Trophoblast cell (in vitro differentiated cells and primary cell): ENCODE results near the gene NR5A2.

ENCODE experiments used
- DNase-seq, 2 donors: peaks; one replicate each; pipeline ENCODE4 v3.0.0-alpha.2; 2016
- H2AFZ ChIP-seq: 2 replicates; pipeline ENCODE4 v1.6.1; 2013; ENCODE audit warnings: low read length, moderate library complexity, mild to moderate bottlenecking; ENCODE audit not compliant: insufficient read depth, poor library complexity
- H2AK5ac ChIP-seq: 2 replicates; pipeline ENCODE4 v1.6.1; 2013; ENCODE audit warnings: mild to moderate bottlenecking, low read length
- H2BK120ac ChIP-seq: 2 replicates; pipeline ENCODE4 v1.6.1; 2013; ENCODE audit warnings: low read length, mild to moderate bottlenecking, moderate library complexity; ENCODE audit not compliant: insufficient read depth, poor library complexity
- H2BK12ac ChIP-seq: 2 replicates; pipeline ENCODE4 v1.6.1; 2013; ENCODE audit warnings: mild to moderate bottlenecking, low read length, moderate library complexity
- H2BK5ac ChIP-seq: 2 replicates; pipeline ENCODE4 v1.6.1; 2013; ENCODE audit warnings: low read length, low read depth, moderate library complexity, mild to moderate bottlenecking; ENCODE audit not compliant: poor library complexity
- H3K14ac ChIP-seq: 2 replicates; pipeline ENCODE4 v1.6.1; 2013; ENCODE audit warnings: mild to moderate bottlenecking, low read length
- H3K18ac ChIP-seq: 2 replicates; pipeline ENCODE4 v1.6.1; 2013; ENCODE audit warnings: mild to moderate bottlenecking, low read length
- H3K23ac ChIP-seq: 2 replicates; pipeline ENCODE4 v1.6.1; 2013; ENCODE audit warnings: low read length
- H3K27ac ChIP-seq: 2 replicates; pipeline ENCODE4 v1.5.1; 2013; ENCODE audit warnings: low read depth, mild to moderate bottlenecking, inconsistent platforms, low read length, moderate library complexity
- H3K27me3 ChIP-seq: 2 replicates; pipeline ENCODE4 v1.6.1; 2013; ENCODE audit warnings: inconsistent platforms, mild to moderate bottlenecking, low read length, moderate library complexity; ENCODE audit not compliant: insufficient read depth
- H3K36me3 ChIP-seq, 2 experiments: 1 replicate in 1 of 2; 2 replicates in 1 of 2; pipeline ENCODE4 v1.6.1; 2013; ENCODE audit warnings: low read length in 2 of 2, mild to moderate bottlenecking in 2 of 2, moderate library complexity in 1 of 2; ENCODE audit not compliant: insufficient read depth in 2 of 2, control insufficient read depth in 1 of 2
- H3K4ac ChIP-seq: 2 replicates; pipeline ENCODE4 v1.6.1; 2013; ENCODE audit warnings: low read depth, mild to moderate bottlenecking, low read length, moderate library complexity
- H3K4me1 ChIP-seq, 2 experiments: 1 replicate in 1 of 2; 2 replicates in 1 of 2; pipeline ENCODE4 v1.6.1; 2013; ENCODE audit warnings: low read length in 2 of 2, mild to moderate bottlenecking in 2 of 2, moderate library complexity in 1 of 2; ENCODE audit not compliant: insufficient read depth in 2 of 2, control insufficient read depth in 1 of 2
- H3K4me2 ChIP-seq: 2 replicates; pipeline ENCODE4 v1.6.1; 2013; ENCODE audit warnings: inconsistent platforms, mild to moderate bottlenecking, low read length, moderate library complexity
- H3K4me3 ChIP-seq: 2 replicates; pipeline ENCODE4 v1.5.1; 2013; ENCODE audit warnings: mild to moderate bottlenecking, low read depth, low read length, inconsistent platforms
- H3K79me1 ChIP-seq: one replicate; pipeline ENCODE4 v1.6.1; 2013; ENCODE audit warnings: low read length
- H3K79me2 ChIP-seq: 2 replicates; pipeline ENCODE4 v1.6.1; 2013; ENCODE audit warnings: low read length, mild to moderate bottlenecking; ENCODE audit not compliant: control insufficient read depth, insufficient read depth, poor library complexity
- H3K9ac ChIP-seq: 2 replicates; pipeline ENCODE4 v1.6.1; 2013; ENCODE audit warnings: mild to moderate bottlenecking, low read length
- H3K9me3 ChIP-seq: 2 replicates; pipeline ENCODE4 v1.6.1; 2013; ENCODE audit warnings: low read depth, mild to moderate bottlenecking, control low read depth, inconsistent platforms, low read length; ENCODE audit not compliant: insufficient read depth
- H4K12ac ChIP-seq: 2 replicates; pipeline ENCODE4 v1.6.1; 2013; ENCODE audit warnings: low read depth, mild to moderate bottlenecking, low read length, moderate library complexity
- H4K8ac ChIP-seq: 2 replicates; pipeline ENCODE4 v1.6.1; 2013; ENCODE audit warnings: low read depth, mild to moderate bottlenecking, low read length, moderate library complexity
- H4K91ac ChIP-seq: one replicate; pipeline ENCODE4 v1.6.1; 2013; ENCODE audit warnings: low read depth, mild to moderate bottlenecking, low read length, moderate library complexity
- WGBS: extraction: QIAGEN DNeasy Blood & Tissue Kit; methylation state at CpG from one replicate; pipeline ENCODE4 v1.1.7; 2013; ENCODE audit warnings: missing lambda C conversion rate; ENCODE audit not compliant: insufficient read length, insufficient coverage; ENCODE audit errors: extremely low coverage; 5-methylcytosine and 5-hydroxymethylcytosine counted together

The NR5A2 gene

GRCh38 chr1:200205216-200205995, 177.9 kb downstream of the NR5A2 start:
- Histone ChIP-seq H3K79me1 (no peaks in the 10 kb centered on the region), H3K4me1 (no peaks in the 10 kb centered on the region), H3K36me3 (no peaks in the 10 kb centered on the region), H3K14ac (no peak overlapping the region), H3K4me2 (no peak overlapping the region), H3K79me2 (no peaks in the 10 kb centered on the region), H3K4me3 (no peak overlapping the region), H4K91ac (no peak overlapping the region), H4K8ac (no peak overlapping the region), H2BK120ac (no peak overlapping the region), H2BK5ac (no peak overlapping the region), H3K27ac (no peak overlapping the region), H2AK5ac (no peak overlapping the region), H3K27me3 (no peaks in the 10 kb centered on the region), H3K4ac (no peak overlapping the region), H3K18ac (no peak overlapping the region), H3K23ac (no peak overlapping the region), H2AFZ (no peak overlapping the region), H3K9ac (no peak overlapping the region), H2BK12ac (no peak overlapping the region), H4K12ac (no peak overlapping the region), H3K9me3 (peaks cover 2% of the 10 kb centered on the region)
- WGBS: no CpG with 5 or more reads among the region's 5 CpGs
- no peak for DNase-seq

DNA sequence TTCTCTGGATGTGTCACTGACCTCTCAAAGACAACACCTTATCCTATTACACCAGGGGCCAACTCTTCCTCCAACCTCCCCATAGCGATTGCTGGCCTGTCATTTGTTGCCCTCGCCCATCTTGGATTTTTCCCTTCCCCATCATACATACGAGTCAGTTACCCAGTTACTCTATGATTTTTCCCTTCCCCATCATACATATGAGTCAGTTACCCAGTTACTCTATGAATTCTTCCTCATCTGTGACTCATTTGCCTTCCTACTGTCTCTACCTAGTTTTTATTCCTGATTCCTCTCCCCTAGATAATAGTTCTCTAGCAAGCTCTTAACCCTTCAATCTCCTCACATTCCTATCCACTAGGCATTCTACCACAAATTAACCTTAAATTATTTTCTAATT, 178.8 kb downstream of the NR5A2 start:
- Histone ChIP-seq H3K4me2 (no peak overlapping the region), H3K23ac (no peak overlapping the region), H3K18ac (no peak overlapping the region), H2BK5ac (no peak overlapping the region), H2AK5ac (no peak overlapping the region), H3K79me2 (no peaks in the 10 kb centered on the region), H2BK120ac (no peak overlapping the region), H3K4me3 (no peak overlapping the region), H3K27me3 (no peaks in the 10 kb centered on the region), H4K91ac (no peak overlapping the region), H3K4me1 (no peaks in the 10 kb centered on the region), H3K9ac (no peak overlapping the region), H3K36me3 (no peaks in the 10 kb centered on the region), H3K27ac (no peak overlapping the region), H4K12ac (no peak overlapping the region), H3K14ac (no peak overlapping the region), H2BK12ac (no peak overlapping the region), H3K79me1 (no peaks in the 10 kb centered on the region), H3K4ac (no peak overlapping the region), H2AFZ (no peak overlapping the region), H4K8ac (no peak overlapping the region), H3K9me3 (no peaks in the 10 kb centered on the region)
- no peak for DNase-seq
- WGBS: no CpG with 5 or more reads among the region's 3 CpGs

GRCh38 chr1:200206761-200207160, 179.3 kb downstream of the NR5A2 start:
- Histone ChIP-seq H3K36me3 (no peaks in the 10 kb centered on the region), H3K4me1 (no peaks in the 10 kb centered on the region), H2BK12ac (no peak overlapping the region), H3K79me2 (no peaks in the 10 kb centered on the region), H2BK5ac (no peak overlapping the region), H2AFZ (no peak overlapping the region), H3K27ac (no peak overlapping the region), H4K8ac (no peak overlapping the region), H3K9ac (no peak overlapping the region), H4K12ac (no peak overlapping the region), H2AK5ac (no peak overlapping the region), H3K9me3 (no peaks in the 10 kb centered on the region), H3K4me3 (no peak overlapping the region), H3K27me3 (no peaks in the 10 kb centered on the region), H4K91ac (no peak overlapping the region), H3K18ac (no peak overlapping the region), H3K14ac (no peak overlapping the region), H2BK120ac (no peak overlapping the region), H3K4ac (no peak overlapping the region), H3K23ac (no peak overlapping the region), H3K4me2 (no peak overlapping the region), H3K79me1 (no peaks in the 10 kb centered on the region)
- no peak for DNase-seq
- no CpG with 5 or more reads among the region's 1 CpG for WGBS

DNA sequence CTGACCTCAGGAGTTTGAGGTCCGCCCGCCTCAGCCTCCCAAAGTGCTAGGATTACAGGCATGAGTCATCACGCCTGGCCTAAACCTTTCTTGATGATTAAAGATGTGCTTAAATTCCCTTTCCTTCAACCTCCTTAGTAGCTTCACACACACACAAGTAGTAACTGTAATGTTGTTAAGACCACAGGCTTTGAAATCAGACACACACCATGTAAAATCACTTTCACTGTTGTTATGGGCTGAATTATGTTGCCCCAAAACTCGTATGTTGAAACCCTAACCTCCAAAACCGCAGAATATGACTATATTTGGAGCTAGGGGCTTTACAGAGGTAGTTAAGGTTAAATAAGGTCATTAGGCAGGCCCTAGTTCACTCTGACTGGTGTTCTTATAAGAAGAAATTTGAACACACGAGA, 180.2 kb downstream of the NR5A2 start:
- Histone ChIP-seq H3K27ac (no peak overlapping the region), H2BK120ac (no peak overlapping the region), H3K4me1 (no peaks in the 10 kb centered on the region), H4K8ac (no peak overlapping the region), H2AFZ (no peak overlapping the region), H3K9ac (no peak overlapping the region), H3K9me3 (no peaks in the 10 kb centered on the region), H3K23ac (no peak overlapping the region), H3K36me3 (no peaks in the 10 kb centered on the region), H3K4me2 (no peak overlapping the region), H2AK5ac (no peak overlapping the region), H3K18ac (no peak overlapping the region), H3K4me3 (no peak overlapping the region), H2BK5ac (no peak overlapping the region), H3K4ac (no peak overlapping the region), H2BK12ac (no peak overlapping the region), H3K27me3 (no peaks in the 10 kb centered on the region), H4K12ac (no peak overlapping the region), H3K79me2 (no peaks in the 10 kb centered on the region), H4K91ac (no peak overlapping the region), H3K79me1 (no peaks in the 10 kb centered on the region), H3K14ac (no peak overlapping the region)
- DNase-seq: no peak
- WGBS: no CpG with 5 or more reads among the region's 6 CpGs
